ENCODE measurements around the gene PDE8A.

PDE8A gene

GRCh38 chr15:85031944-85032558, 50.4 kb downstream of the PDE8A start:
- DNase-seq (ENCODE audit: low read depth, low spot score), result no peak

- no peak for DNase-seq (ENCODE audit: low read depth, low spot score)
Measured at GRCh38 chr15:85033148-85033547, 51.5 kb downstream of the PDE8A start.

GRCh38 chr15:85034276-85034675, 52.6 kb downstream of the PDE8A start:
- DNase-seq (ENCODE audit: low read depth, low spot score), result no peak

GRCh38 chr15:85035980-85036379, 54.3 kb downstream of the PDE8A start:
- no peak for DNase-seq (ENCODE audit: low read depth, low spot score)

GRCh38 chr15:85036716-85037115, 55.1 kb downstream of the PDE8A start:
- DNase-seq (ENCODE audit: low read depth, low spot score), result no peak

GRCh38 chr15:85037641-85038040, 56.0 kb downstream of the PDE8A start:
- no peak for DNase-seq (ENCODE audit: low read depth, low spot score)

- DNase-seq (ENCODE audit: low read depth, low spot score), result no peak
Measured at GRCh38 chr15:85041230-85041629, 59.6 kb downstream of the PDE8A start.

- DNase-seq (ENCODE audit: low read depth, low spot score), result no peak
Measured at GRCh38 chr15:85044251-85044853, 62.7 kb downstream of the PDE8A start.

GRCh38 chr15:85044894-85045293, 63.2 kb downstream of the PDE8A start:
- DNase-seq (ENCODE audit: low read depth, low spot score), result no peak

GRCh38 chr15:85045615-85046014, 64.0 kb downstream of the PDE8A start:
- no peak for DNase-seq (ENCODE audit: low read depth, low spot score)

- peak; percentile 89 for DNase-seq (ENCODE audit: low read depth, low spot score)
Measured at GRCh38 chr15:85047271-85047948, 65.8 kb downstream of the PDE8A start.

GRCh38 chr15:85048430-85048829, 66.8 kb downstream of the PDE8A start:
- no peak for DNase-seq (ENCODE audit: low read depth, low spot score)

GRCh38 chr15:85049805-85050204, 68.1 kb downstream of the PDE8A start:
- no peak for DNase-seq (ENCODE audit: low read depth, low spot score)

- DNase-seq (ENCODE audit: low read depth, low spot score), result no peak
Measured at GRCh38 chr15:85059734-85060133, 78.1 kb downstream of the PDE8A start.

- no peak for DNase-seq (ENCODE audit: low read depth, low spot score)
Measured at GRCh38 chr15:85062560-85062959, 80.9 kb downstream of the PDE8A start.

GRCh38 chr15:85063088-85063487, 81.4 kb downstream of the PDE8A start:
- no peak for DNase-seq (ENCODE audit: low read depth, low spot score)

GRCh38 chr15:85063522-85064079, 81.9 kb downstream of the PDE8A start:
- DNase-seq (ENCODE audit: low read depth, low spot score), result no peak

- no peak for DNase-seq (ENCODE audit: low read depth, low spot score)
Measured at GRCh38 chr15:85064710-85065109, 83.1 kb downstream of the PDE8A start.

GRCh38 chr15:85071061-85071460, 89.4 kb downstream of the PDE8A start:
- no peak for DNase-seq (ENCODE audit: low read depth, low spot score)

- no peak for DNase-seq (ENCODE audit: low read depth, low spot score)
Measured at GRCh38 chr15:85071504-85071903, 89.8 kb downstream of the PDE8A start.

- no peak for DNase-seq (ENCODE audit: low read depth, low spot score)
Measured at GRCh38 chr15:85072917-85073316, 91.3 kb downstream of the PDE8A start.

- no peak for DNase-seq (ENCODE audit: low read depth, low spot score)
Measured at GRCh38 chr15:85073556-85074194, 92.0 kb downstream of the PDE8A start.

All from smooth muscle cell of the brain vasculature (primary cell).